Gastrocnemius medialis (tissue), 4 donors: ENCODE data around the gene SEMA6B. TPM values are rescaled to one million over a fixed set of nuclear protein-coding genes. Genes with fewer than 3 reads are reported as not detected.

Source experiments
- ATAC-seq, 2 donors: fragments of 150-250 bp; one replicate each; pipeline ENCODE4 v1.9.1; 2016
- DNase-seq, 2 donors: peaks; one replicate each; pipeline ENCODE4 v3.0.0-alpha.2; 2019
- H3K27ac ChIP-seq, 4 donors: fragments of 200-600 bp; sonication (generic); 1 replicate in 1 of 4; 2 replicates in 3 of 4; pipeline ENCODE4 v1.5.1; 2016 to 2018; ENCODE audit warnings: mild to moderate bottlenecking in 2 of 4, moderate library complexity in 1 of 4
- H3K27me3 ChIP-seq, 3 donors: fragments of 200-600 bp; sonication (generic) in 2 of 3; 1 replicate in 1 of 3; 2 replicates in 2 of 3; pipeline versions ENCODE4 v1.5.1 to v1.6.0; 2016 to 2019; ENCODE audit warnings: mild to moderate bottlenecking in 1 of 3, moderate library complexity in 1 of 3
- H3K36me3 ChIP-seq, 2 donors: fragments of 200-600 bp; sonication (generic) in 1 of 2; one replicate each; pipeline ENCODE4 v1.5.1; 2017 to 2018
- H3K4me1 ChIP-seq, 2 donors: fragments of 200-600 bp; sonication (generic) in 1 of 2; one replicate each; pipeline ENCODE4 v1.5.1; 2016 to 2017; ENCODE audit warnings: mild to moderate bottlenecking in 2 of 2
- H3K4me3 ChIP-seq, 4 donors: fragments of 200-600 bp; sonication (generic) in 3 of 4; 1 replicate in 1 of 4; 2 replicates in 3 of 4; pipeline ENCODE4 v1.5.1; 2016 to 2019; ENCODE audit warnings: mild to moderate bottlenecking in 2 of 4
- H3K9me3 ChIP-seq, 3 donors: fragments of 200-600 bp; sonication (generic) in 2 of 3; 1 replicate in 1 of 3; 2 replicates in 2 of 3; pipeline ENCODE4 v1.5.1; 2016 to 2019
- POLR2A ChIP-seq, 2 donors: fragments of 450-650 bp; IDR thresholded peaks; one replicate each; pipeline ENCODE4 v1.6.1; 2017; ENCODE audit warnings: antibody characterized with exemption in 2 of 2, mild to moderate bottlenecking in 2 of 2, moderate library complexity in 2 of 2
- in situ Hi-C, 4 donors: fragments of 200-750 bp; cut with MboI; loops; one replicate each; pipeline versions ENCODE4 v1.15.0 to v1.8.0; 2017; ENCODE audit warnings: low sequenced_read_pairs in 4 of 4
- intact Hi-C: fragments of 100-400 bp; cut with DNase I; formaldehyde crosslinking; loops from one replicate; pipeline ENCODE4 v1.15.1; 2023; ENCODE audit warnings: low total_unique reads
- total RNA-seq, 4 donors: library from RNA; depleted of rRNA; stranded (reverse); fragments of >200 nt; gene quantifications; one replicate each; pipeline versions ENCODE4 v1.1.0 to v1.2.3, GENCODE V29; 2016
- TF ChIP-seq, protein P1 (sequence below), 5 experiments: fragments of 450-650 bp in 3 of 5; fragments of 200-600 bp in 2 of 5; sonication (generic) in 2 of 5; IDR thresholded peaks in 4 of 5; conservative IDR thresholded peaks in 1 of 5; 1 replicate in 4 of 5; 2 replicates in 1 of 5; pipeline ENCODE4 v1.5.1; 2016 to 2019; ENCODE audit warnings: antibody characterized with exemption in 5 of 5, mild to moderate bottlenecking in 3 of 5, moderate library complexity in 3 of 5

SEMA6B gene
- total RNA-seq, 4 donors from 2014 or later, result 1.4 to 3.3 (median 2.6) TPM

DNA sequence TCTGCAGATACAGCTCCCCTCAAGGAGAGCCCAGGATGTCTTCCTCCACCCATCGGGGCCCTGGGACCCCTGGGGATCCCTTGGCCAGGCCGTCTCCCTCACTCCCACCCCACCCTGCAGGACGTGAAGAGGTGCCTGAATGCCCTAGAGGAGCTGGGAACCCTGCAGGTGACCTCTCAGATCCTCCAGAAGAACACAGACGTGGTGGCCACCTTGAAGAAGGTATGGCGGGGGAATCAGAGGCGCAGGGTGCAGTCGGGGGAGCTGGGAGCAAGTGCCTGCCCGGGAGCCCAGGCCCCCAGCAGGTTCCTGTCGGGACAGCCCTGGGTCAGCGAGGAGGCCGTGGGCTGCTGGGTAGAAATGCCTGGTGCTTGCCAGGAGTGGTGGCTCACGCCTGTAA, 60.8 kb downstream of the SEMA6B start:
- intact Hi-C loops, result no loop called here
- TF ChIP-seq, protein P1, sequence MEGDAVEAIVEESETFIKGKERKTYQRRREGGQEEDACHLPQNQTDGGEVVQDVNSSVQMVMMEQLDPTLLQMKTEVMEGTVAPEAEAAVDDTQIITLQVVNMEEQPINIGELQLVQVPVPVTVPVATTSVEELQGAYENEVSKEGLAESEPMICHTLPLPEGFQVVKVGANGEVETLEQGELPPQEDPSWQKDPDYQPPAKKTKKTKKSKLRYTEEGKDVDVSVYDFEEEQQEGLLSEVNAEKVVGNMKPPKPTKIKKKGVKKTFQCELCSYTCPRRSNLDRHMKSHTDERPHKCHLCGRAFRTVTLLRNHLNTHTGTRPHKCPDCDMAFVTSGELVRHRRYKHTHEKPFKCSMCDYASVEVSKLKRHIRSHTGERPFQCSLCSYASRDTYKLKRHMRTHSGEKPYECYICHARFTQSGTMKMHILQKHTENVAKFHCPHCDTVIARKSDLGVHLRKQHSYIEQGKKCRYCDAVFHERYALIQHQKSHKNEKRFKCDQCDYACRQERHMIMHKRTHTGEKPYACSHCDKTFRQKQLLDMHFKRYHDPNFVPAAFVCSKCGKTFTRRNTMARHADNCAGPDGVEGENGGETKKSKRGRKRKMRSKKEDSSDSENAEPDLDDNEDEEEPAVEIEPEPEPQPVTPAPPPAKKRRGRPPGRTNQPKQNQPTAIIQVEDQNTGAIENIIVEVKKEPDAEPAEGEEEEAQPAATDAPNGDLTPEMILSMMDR (IDR thresholded peaks at IDR 0.05 in 4 of 5, conservative IDR thresholded peaks at IDR 0.05 in 1 of 5), result no peak
- TF ChIP-seq POLR2A (IDR thresholded peaks at IDR 0.05), result no peak
- H3K27me3 ChIP-seq, result no peaks in the 10 kb centered on the region
- DNase-seq (no peak), ATAC-seq (no peak)
- H3K9me3 ChIP-seq, result no peaks in the 10 kb centered on the region
- in situ Hi-C loops, result no loop called here
- no peak overlapping the region for H3K27ac ChIP-seq
- H3K4me3 ChIP-seq, result no peak overlapping the region
- H3K36me3 ChIP-seq, result peaks cover 0 to 68% of the 10 kb centered on the region in 2 donors
- no peaks in the 10 kb centered on the region for H3K4me1 ChIP-seq

DNA sequence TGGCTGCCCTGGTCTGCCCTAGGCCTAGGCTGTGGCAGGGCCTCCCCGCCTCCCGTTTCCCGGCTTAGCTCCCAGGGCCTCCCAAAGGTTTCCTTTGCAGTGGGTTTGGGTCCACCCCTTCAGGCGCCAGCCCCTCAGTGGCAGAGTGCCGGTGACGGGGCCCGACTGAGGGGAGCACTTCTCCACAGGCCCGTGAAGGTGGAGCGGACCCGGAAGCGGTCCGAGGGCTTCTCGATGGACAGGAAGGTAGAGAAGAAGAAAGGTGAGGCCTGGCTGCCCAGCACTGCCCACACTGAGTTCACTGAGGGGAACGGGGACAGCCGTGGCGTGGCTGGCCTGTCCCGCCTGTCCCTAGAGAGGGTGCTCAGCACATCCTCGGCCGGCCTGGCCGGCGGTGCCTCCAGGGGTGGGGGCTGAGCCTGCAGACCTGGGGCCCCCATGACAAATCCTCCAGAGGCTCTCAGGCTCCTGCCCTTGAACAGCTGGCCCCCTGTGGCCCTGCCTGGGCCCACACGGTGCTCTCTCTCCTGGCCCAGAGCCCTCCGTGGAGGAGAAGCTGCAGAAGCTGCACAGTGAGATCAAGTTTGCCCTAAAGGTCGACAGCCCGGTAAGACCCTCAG, 61.6 kb downstream of the SEMA6B start:
- in situ Hi-C loops, result no loop called here
- Histone ChIP-seq H3K4me3 (no peak overlapping the region), H3K36me3 (peaks cover 0 to 68% of the 10 kb centered on the region in 2 donors), H3K27ac (no peak overlapping the region), H3K4me1 (no peaks in the 10 kb centered on the region), H3K9me3 (no peaks in the 10 kb centered on the region), H3K27me3 (no peaks in the 10 kb centered on the region)
- no peak for ATAC-seq
- no peak for TF ChIP-seq POLR2A (IDR thresholded peaks at IDR 0.05)
- TF ChIP-seq, protein P1 (IDR thresholded peaks at IDR 0.05 in 4 of 5, conservative IDR thresholded peaks at IDR 0.05 in 1 of 5), result no peak
- DNase-seq, result no peak
- intact Hi-C loops, result no loop called here

- Histone ChIP-seq H3K36me3 (peaks cover 0 to 61% of the 10 kb centered on the region in 2 donors), H3K4me3 (no peak overlapping the region), H3K27ac (no peak overlapping the region), H3K4me1 (no peaks in the 10 kb centered on the region), H3K9me3 (no peaks in the 10 kb centered on the region), H3K27me3 (no peaks in the 10 kb centered on the region)
- no peak for DNase-seq
- intact Hi-C loops, result no loop called here
- TF ChIP-seq, protein P1 (IDR thresholded peaks at IDR 0.05 in 4 of 5, conservative IDR thresholded peaks at IDR 0.05 in 1 of 5), result no peak
- TF ChIP-seq POLR2A (IDR thresholded peaks at IDR 0.05), result no peak
- no peak for ATAC-seq
- in situ Hi-C loops, result no loop called here
These were observed 63.2 kb downstream of the SEMA6B start for GRCh38 chr19:4496304-4496703.

GRCh38 chr19:4495471-4495870, 64.0 kb downstream of the SEMA6B start:
- no peak for DNase-seq
- intact Hi-C loops, result no loop called here
- Histone ChIP-seq H3K9me3 (no peaks in the 10 kb centered on the region), H3K27me3 (no peaks in the 10 kb centered on the region), H3K27ac (no peak overlapping the region), H3K4me1 (no peaks in the 10 kb centered on the region), H3K36me3 (peaks cover 0 to 59% of the 10 kb centered on the region in 2 donors), H3K4me3 (no peak overlapping the region)
- ATAC-seq, result no peak
- in situ Hi-C loops, result no loop called here
- no peak for TF ChIP-seq POLR2A (IDR thresholded peaks at IDR 0.05)
- TF ChIP-seq, protein P1 (IDR thresholded peaks at IDR 0.05 in 4 of 5, conservative IDR thresholded peaks at IDR 0.05 in 1 of 5), result no peak

GRCh38 chr19:4494691-4495064, 64.8 kb downstream of the SEMA6B start:
- no peak for TF ChIP-seq POLR2A (IDR thresholded peaks at IDR 0.05)
- TF ChIP-seq, protein P1 (IDR thresholded peaks at IDR 0.05 in 4 of 5, conservative IDR thresholded peaks at IDR 0.05 in 1 of 5), result no peak
- no peaks in the 10 kb centered on the region for H3K4me1 ChIP-seq
- no peaks in the 10 kb centered on the region for H3K27me3 ChIP-seq
- ATAC-seq (no peak), DNase-seq (no peak)
- peaks cover 0 to 66% of the 10 kb centered on the region in 2 donors for H3K36me3 ChIP-seq
- H3K4me3 ChIP-seq, result no peak overlapping the region
- no peak overlapping the region for H3K27ac ChIP-seq
- in situ Hi-C loops (no loop called here), intact Hi-C loops (no loop called here)
- no peaks in the 10 kb centered on the region for H3K9me3 ChIP-seq
